NCI-H2196 treated with DMSO at 0.1 percent for 48 hours (cell line): Measurements from ENCODE around the gene ENOPH1.

Experiments used
- DNase-seq: peaks from one replicate; lab custom pipeline; 2025; ENCODE audit not compliant: unreplicated experiment; lab: John Stamatoyannopoulos, UW

Gene ENOPH1

GRCh38 chr4:82508011-82508410, 77.6 kb downstream of the ENOPH1 start:
- no peak for DNase-seq

GRCh38 chr4:82508806-82509428, 78.5 kb downstream of the ENOPH1 start:
- no peak for DNase-seq

- no peak for DNase-seq
Observed at GRCh38 chr4:82510216-82510615, 79.8 kb downstream of the ENOPH1 start.
